ENCODE measurements around the gene MTFR2.

DNA sequence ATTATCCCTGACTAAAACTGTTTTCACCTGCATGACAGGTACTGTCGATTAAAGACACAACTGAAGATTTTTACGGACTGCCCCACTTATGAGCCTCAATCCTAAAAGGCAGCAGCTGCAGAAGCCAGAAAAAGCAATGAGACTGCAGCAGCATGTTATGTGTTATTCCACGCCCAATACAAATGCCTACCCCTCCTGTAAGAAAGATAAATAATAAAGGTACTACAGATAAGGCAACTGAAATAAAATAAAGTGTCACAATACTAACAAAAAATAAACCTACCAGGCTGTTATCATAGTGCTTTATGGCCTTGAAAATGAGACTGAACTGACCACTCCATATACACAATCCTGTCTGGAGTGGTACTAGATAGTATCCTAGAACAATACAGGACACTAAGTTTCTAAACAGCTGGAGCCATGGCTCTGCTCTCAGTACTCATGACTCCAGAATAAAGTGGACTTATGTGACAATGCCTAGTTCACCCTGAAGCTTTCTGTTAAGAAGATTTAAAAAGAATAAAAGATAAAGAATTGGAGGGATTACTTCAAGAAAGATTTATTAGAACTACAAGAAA, 30.0 kb upstream of the MTFR2 start:
- TF ChIP-seq, protein P1, sequence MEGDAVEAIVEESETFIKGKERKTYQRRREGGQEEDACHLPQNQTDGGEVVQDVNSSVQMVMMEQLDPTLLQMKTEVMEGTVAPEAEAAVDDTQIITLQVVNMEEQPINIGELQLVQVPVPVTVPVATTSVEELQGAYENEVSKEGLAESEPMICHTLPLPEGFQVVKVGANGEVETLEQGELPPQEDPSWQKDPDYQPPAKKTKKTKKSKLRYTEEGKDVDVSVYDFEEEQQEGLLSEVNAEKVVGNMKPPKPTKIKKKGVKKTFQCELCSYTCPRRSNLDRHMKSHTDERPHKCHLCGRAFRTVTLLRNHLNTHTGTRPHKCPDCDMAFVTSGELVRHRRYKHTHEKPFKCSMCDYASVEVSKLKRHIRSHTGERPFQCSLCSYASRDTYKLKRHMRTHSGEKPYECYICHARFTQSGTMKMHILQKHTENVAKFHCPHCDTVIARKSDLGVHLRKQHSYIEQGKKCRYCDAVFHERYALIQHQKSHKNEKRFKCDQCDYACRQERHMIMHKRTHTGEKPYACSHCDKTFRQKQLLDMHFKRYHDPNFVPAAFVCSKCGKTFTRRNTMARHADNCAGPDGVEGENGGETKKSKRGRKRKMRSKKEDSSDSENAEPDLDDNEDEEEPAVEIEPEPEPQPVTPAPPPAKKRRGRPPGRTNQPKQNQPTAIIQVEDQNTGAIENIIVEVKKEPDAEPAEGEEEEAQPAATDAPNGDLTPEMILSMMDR (IDR thresholded peaks at IDR 0.05; ENCODE audit: low read depth, low read length): no peak
- no peak for TF ChIP-seq POLR2A (IDR thresholded peaks at IDR 0.05; ENCODE audit: extremely low read depth, insufficient read length)
- TF ChIP-seq, protein P2, sequence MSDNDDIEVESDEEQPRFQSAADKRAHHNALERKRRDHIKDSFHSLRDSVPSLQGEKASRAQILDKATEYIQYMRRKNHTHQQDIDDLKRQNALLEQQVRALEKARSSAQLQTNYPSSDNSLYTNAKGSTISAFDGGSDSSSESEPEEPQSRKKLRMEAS (IDR thresholded peaks at IDR 0.05; ENCODE audit: low read depth, low read length): no peak

Data from NB4 (cell line).